ENCODE measurements around the gene GJB3.

DNA sequence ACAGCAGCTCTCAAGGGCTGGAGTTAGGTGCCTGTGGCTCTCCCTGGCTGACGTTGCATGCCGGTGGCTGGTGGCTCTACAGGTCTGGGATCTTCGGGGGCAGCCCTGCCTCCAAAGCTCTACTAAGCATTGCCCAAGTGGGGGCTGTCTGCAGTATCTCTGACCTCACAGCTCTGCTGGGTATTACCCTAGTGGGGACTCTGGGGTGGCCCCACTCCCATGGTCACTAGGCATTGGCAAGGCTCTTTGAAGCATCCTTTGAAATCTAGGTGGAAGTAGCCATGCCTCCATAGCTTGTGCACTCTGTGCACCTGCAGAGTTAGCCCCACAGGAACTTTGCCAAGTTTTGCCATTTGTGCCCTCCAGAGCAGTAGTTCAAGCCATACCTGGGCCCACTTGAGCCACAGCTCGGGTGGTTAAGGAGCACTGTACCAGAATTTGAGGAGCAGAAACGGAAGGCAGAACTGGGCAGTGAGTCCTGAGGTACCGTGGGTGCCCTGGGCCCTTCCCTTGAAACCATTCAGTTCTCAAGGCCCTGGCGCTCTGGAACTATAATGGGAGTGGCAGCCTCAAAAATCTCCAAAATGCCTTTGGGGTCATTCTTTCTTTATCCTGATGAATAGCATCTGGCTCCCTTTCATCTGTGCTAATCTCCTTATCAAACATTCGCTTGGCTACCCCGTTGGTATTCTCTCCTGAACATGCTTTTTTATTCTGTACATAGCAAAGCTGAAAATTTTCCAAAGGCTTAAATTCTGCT lies 27.2 kb downstream of the GJB3 start:
- TF ChIP-seq, protein P1, sequence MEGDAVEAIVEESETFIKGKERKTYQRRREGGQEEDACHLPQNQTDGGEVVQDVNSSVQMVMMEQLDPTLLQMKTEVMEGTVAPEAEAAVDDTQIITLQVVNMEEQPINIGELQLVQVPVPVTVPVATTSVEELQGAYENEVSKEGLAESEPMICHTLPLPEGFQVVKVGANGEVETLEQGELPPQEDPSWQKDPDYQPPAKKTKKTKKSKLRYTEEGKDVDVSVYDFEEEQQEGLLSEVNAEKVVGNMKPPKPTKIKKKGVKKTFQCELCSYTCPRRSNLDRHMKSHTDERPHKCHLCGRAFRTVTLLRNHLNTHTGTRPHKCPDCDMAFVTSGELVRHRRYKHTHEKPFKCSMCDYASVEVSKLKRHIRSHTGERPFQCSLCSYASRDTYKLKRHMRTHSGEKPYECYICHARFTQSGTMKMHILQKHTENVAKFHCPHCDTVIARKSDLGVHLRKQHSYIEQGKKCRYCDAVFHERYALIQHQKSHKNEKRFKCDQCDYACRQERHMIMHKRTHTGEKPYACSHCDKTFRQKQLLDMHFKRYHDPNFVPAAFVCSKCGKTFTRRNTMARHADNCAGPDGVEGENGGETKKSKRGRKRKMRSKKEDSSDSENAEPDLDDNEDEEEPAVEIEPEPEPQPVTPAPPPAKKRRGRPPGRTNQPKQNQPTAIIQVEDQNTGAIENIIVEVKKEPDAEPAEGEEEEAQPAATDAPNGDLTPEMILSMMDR (conservative IDR thresholded peaks at IDR 0.05; ENCODE audit: low read depth, low read length): no peak
- TF ChIP-seq EZH2 (IDR thresholded peaks at IDR 0.05; ENCODE audit: low read length, unreplicated experiment) (no peak), EZH2phosphoT487 (IDR thresholded peaks at IDR 0.05; ENCODE audit: borderline replicate concordance, low read length) (no peak)

Measured in PC-3 (cell line).